ELR (cell line): Measurements from ENCODE around the gene RAB43.

Experiments
- DNase-seq: peaks from one replicate; pipeline ENCODE4 v3.0.0-alpha.2; 2015; ENCODE audit warnings: low read depth

Gene RAB43

DNA sequence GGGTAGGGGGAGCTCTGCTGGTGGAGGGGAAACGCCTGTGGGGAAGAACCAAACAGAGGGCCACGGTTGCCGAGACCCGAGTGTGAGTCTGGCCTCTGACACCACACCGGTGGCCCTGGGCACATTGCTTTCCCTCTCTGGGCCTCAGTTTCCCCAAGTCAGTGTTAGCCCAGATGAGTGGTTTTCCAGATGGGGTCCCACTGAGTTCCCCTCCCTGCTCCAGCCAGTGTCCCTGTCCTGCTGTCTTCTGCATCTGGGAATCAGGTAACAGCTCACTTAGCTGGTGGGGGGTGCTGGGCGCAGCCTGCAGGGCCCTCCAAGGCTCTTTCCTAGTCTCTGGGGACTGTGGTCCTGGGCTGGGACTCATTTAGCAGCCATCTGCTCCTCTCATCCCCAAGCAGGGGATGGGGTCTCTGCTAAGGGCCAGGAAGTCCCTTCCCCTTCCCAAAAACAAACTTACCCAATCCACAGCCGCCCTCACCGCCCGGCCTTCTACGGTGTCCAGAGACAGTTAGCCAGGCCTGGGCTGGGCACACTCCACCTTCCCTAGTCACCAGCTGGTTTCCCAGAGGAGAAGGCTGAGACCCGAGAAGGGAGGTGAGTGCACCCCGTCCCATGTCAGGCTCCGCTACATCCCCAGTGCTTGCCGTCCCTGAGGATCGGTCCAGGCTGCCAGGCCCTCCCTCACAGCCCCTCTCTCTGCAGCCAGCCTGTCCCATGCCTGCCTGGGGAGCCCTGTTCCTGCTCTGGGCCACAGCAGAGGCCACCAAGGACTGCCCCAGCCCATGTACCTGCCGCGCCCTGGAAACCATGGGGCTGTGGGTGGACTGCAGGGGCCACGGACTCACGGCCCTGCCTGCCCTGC, 60.3 kb downstream of the RAB43 start:
- no peak for DNase-seq

DNA sequence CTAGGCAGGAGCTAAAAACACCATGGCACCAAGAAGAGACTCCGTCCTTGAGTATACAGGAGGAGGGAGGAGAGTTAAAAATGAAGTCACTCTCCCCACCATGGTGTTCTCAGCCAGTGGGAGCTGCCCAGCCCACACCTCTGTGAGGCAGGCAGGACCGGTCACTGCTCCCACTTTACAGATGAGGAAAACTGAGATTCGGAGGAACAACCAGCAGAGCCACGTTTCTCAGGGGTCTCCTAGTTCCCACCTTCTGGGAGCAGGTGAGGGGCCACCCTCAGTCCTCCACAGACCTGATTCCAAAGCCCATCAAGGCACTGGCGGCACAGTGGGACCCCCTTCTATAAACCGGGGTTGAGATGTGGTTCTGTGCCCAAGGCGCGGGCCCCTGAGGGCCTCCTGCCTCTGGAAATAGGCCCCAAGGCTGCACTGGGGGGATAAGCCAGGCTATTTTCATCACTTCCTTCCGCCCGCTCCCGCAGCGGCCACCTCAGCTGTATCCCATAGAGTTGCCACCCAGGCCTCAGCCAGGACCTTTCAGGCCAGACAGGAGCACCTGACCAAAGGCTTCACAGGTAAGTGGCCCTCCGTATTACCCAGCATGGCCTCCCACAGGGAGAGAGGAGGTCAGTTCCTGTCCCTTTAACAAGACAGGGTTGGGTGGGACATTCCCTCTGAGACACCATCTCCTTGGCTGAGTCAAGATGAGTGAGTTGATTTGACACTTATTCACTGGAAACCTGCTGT, 61.2 kb downstream of the RAB43 start, which contains the start of gene GP9:
GP9 (plus strand) TSS at position 504 of the 747 bp plus-strand sequence. CDS start 961 bp downstream, outside the sequence.
- DNase-seq, result no peak

DNA sequence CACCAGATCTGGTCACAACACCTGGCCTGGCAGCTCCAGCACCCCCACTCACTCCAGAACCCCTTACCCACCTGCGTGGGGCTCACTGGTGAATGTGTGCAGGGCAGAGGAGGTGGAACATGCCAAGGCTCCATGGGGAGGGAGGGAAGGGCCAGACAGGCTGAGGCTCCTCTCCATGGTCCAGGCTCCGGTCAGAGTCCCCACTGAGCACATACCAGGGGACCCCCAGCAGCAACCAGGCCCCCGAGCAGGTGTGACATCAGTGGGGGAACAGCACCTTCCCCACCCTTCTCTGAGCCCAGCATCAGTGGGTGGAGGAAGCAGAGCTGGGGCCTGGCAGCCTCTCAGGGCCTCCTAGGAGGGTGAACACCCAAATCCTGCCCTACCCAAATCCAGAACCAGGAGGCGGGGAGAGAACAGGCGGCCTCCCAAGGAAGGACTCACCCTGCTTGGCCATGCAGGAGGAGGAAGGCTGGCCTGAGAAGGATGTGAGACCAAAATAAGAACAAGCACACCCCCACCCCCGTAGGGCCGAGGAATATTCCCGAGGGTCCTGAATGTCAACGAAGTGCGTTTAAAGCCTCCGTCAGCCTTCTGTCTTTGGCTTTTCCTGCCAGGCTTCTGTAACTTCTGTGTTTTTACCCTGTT, 62.2 kb downstream of the RAB43 start:
- DNase-seq, result no peak

DNA sequence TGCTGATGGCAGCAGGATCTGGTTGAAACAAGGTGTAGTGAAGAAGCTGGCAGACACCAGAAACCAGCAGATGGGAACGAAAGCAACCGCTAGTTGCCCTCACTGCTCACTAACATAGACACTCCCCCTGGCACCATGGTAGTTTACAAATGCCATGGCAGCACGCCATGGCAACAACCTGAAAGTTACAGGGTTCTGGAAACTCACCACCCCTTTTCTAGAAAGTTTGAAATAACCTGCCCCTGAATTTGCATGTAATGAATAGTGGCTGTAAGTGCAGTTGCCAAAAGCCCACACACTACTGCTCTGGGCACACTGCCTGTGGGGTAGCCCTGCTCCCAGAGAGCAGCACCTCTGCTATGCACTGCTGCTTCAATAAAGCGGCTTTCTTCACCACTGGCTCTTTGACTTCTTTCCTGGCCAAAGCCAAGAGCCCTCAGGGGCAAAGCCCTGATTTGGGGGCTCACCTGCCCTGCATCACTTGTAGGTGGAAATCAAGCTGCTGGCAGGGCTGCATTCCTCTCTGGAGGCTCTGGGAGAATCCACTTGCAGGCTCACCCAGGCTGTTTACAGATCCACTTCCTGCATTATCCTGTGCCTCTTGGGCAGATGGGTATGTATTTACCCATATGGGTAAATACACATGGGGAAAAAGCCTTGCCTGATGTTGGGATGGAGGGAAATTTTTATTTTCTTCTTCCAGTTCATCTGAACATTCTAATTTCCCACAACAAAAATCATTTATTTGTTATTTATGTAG, 63.0 kb downstream of the RAB43 start:
- DNase-seq, result no peak

DNA sequence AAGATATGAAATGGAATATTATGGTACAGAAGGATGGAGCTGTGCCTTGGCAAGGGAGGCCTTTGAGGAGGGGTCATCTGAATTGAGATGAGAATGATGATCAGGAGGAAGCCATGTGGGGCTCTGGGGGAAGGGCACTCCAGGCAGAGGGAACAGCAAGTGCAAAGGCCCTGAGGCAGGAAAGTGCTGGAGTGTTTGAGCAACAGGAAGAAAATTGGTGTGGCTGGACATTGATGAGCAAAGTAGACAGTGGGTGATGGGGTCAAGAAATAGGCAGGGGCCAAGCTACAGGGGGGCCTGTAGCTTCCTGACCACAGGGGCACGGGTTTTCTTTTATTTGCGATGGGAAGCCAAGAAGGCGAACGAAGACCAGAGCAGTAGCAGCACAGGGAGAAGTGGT, 64.4 kb downstream of the RAB43 start:
- DNase-seq, result no peak

DNA sequence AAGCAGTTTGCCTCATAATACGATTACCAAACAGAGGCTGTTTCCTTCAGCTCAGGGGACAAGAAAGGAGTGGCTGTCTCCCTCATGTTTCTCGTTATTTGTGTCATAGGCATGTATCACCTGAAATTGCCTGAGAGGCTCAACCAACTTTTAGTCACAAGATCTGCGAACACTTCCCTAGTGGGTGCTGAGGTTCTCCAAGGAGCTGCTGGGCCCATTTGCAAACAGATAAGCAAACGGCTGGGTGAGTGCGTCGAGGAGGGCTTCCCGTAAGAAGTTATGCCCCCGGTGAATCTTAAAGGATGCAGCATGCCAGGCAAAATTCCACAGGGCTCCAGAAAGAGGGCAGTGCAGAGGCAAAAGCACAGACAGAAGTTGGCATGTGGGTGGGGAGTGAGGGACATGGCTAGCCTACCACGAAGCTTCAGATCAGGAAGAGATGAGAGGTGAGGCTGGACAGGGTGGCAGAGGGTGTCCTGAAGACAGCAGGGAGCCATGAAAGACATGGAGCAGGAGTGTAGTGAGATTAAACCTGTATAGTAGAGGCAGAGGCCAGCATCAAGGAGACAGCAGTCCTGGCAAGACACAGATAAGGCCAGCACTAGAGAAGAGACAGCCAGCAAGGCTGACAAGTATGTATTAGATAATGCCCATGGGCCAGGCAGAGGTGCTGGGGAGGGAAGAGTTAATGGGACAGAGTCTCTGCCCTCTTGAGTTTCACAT, 65.0 kb downstream of the RAB43 start:
- no peak for DNase-seq

DNA sequence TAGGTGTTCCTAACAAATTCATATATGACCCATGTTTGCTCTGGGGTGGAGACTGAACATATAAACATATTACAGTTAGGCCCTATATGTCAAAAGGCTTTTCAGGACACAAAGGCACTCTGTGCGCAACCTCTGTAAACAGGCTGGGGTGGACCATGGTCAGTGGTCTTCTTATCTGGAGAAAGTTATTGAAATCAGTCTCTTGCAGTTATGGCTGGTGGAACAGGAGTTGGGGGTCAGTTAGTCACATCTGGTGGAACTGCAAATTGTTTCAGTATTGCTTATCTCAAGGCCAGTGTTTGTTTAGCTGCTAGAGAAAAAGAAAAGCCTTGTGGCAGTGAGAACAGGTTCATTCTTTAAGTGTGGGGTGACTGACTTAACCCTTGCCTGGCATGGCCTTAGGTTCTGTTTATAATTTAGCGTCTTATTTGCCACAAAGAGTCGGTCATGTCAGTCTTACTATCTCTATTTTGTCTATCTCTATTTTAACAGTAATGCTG, 66.9 kb downstream of the RAB43 start:
- no peak for DNase-seq

DNA sequence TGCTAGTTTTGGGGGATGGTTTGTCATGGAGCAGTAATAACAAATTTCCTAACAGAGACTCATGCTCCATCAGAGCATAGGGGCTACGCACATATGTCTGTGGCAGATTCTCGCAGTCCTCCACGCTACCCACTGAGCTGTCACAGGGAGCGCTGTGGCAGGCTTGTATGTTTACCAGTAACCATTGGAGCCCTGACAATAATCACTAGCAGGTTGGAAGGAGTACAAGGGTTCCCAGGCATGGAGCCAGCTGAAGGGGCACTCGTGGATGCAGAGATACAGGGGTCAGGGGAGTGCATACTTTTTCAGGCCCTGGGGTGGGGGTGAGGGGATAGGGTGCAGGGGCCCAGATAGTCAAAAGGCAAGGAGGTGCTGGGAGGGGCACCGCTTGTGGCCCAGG, 68.9 kb downstream of the RAB43 start:
- no peak for DNase-seq

DNA sequence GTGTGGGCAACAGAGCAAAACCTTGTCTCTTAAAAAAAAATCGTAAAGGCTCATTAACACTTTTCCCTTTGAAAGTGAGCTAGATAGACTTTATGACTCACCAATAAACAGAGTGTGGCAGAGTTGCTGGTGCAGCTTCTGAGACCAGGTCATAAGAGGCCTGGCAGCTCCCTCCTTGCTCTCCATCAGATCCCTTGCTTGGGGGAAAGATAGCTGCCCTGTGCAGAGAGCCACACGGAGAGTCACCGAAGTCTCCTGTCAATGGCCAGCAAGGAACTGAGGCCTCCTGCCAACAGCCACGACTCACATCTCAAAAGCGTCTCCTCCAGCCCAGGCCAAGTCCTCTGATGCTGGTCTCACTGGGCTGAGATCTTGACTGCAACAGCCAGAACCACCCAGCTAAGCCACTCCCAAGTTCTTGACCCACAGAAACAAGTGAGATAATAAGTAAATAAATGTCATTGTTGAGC, 69.7 kb downstream of the RAB43 start:
- peak; percentile 16 for DNase-seq

DNA sequence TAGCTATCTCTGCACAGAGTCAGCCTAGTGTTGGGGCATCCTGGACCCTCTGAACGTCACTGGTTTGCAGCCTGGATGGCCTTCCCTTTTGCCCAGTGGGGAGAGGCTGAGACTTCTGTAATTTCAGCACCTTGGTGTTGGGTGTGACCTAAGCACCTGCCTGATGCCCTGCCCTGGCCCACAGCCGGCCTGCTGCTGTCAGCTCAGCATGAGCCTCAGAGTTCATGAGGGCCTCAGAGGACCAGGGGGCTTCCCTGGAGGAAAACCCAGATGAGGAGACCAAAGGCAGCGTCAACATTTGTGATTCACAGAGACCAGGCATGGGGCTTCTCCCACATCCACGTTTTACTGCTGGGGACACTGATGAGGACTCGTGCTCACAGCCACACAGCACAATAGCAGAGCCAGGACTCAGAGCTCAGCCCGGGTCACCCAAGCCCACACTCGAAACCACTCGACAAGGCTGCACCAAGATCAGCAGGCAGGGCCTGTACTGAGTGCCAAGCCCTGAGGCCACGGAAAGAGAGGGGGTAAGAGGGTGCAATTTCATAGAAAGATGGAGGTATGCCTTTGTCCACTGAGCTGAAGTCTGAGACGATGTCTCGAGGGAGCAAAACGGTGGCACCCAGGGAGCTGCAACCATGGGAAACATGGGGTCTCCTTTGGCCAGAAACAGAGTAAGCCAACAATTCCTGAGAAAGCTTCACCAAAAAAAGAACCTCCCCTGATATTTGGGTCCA, 70.9 kb downstream of the RAB43 start:
- no peak for DNase-seq

DNA sequence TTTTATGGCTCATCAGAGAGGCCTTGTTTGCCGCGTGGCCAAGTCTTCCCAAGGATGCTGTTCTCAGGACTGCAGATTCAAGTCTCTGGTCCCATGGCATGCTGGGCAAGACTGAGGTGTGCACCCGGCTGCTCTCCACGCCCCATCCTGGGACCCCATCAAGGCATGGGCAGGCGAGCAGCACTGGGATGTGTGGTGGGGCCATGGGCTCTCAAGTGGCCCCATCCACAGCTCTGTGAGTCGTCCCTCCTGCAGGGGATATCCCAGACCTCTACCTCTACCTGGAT, 74.1 kb downstream of the RAB43 start:
- DNase-seq, result no peak

DNA sequence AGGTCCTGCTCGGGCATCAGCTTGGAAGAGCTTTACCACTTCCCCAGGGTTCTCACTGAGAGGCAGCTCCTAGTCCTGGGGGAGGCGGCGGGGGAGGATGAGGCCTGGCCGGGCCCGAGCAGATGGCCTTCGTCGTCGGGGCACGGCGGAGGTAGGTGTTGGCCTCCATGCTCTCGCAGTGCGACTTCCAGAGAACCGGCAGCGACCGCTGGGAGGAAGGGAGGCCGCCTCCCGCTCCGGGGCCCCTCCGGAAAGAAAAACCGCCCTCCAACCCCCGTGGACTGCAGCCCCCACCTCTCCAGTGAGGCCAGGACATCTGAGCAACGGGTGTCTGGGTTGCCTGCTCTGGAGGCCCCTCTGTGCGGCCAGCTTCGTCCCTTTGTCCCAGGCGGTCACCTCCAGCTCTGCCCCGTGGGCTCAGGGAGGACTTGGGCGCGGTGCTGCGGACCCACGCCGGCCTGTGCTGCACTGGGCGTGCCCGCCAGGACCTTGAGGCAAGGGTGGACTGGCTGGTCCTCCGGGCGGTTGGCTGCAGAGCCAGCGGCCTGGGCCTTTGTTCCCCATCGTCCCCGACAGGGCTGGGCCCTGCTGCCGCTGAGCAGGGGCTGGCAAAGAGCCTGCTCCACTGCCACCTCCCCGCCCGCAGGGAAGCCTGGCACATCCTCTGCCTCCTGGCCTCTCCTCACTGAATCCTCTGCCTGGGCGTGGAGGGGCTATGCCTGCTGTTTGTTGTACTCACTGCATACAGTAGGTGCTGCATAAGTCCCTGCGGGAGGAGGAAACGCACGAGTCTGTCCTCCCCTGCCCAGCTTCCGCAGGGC, 74.7 kb downstream of the RAB43 start:
- DNase-seq, result no peak

DNA sequence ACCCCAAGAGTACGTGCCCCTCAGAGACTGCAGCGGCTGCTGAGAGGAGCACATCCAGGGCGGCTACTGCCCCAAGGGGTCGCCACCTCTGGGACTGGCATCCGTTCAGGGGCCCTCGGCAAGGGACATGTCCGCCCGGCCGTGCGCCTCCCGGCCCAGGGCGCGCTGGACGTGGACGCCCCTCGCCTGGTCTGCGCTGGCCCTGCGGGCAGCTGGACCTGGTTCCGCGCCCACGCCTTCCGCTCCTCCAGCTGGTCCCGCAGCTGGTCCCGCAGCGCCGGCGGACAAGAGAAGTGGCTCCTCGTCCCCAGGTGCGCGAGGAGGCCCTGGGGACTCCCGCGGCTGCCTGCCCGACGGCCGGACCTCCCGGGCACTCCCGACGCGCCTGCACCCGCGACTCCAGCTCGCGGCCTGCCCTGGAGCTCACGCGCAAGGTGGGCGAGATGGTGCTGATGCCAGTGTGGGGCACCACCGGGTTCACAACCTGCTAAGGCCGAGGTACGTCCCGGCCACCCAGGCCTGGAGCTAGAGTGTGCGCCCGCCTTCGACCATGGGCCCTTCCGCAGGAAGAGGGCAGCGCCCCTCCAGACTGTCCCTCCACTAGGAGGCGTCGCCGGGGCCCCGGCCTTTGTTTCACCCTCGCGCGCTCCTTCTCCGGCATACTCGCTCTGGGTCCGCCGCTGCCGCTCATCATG, 75.4 kb downstream of the RAB43 start:
- no peak for DNase-seq

DNA sequence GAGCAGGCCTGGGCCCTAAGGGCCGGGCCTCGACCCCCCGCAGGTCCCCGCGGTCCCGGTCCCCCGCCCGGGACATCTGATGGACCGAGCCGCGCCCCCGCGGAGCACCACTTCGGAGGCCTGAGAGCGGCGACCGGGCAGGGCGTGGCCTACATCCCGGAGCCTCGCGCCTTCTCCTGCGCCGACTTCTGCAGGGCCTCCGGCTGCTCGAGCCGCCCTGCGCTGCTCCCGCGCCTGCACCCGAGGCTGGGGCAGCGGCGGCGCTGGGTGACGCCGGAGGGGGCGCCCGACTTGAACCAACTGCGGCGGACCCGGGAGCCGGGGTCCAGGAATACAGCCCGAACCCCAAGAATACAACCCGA, 75.9 kb downstream of the RAB43 start:
- DNase-seq, result no peak

DNA sequence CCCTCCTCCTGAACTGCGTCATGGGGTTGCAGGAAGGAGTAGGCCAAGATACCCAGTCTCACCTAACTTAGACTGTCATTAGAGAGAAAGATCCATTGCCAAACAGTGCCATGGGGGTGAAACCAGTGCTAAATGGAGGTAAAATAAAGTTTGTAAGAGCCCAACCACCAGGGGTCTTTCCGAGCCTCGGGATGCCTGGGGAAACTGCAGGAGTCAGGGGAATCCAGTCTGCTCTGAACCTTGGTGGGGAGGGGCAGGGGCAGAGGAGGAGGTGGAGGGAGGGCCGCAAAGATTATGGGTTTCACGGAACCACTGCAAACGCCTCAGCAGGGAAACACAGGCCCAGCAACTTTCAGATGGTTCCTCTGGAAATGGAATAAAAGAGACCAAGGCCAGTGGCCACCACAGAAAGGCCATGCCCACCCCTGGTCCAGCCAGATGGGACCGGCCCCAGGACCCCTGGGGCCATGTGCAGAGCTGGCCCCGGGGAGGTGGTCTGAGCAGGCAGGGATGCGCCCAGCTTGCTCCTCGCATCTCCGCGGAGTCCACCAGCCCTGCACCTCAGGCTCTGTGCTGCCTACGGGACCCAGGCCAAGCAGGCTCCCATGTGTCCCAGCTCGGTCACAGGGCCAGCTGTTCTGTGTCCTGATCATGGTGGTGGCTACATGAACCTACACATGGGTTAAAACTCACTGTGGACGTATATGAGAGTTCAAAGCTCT, 80.9 kb downstream of the RAB43 start:
- no peak for DNase-seq

DNA sequence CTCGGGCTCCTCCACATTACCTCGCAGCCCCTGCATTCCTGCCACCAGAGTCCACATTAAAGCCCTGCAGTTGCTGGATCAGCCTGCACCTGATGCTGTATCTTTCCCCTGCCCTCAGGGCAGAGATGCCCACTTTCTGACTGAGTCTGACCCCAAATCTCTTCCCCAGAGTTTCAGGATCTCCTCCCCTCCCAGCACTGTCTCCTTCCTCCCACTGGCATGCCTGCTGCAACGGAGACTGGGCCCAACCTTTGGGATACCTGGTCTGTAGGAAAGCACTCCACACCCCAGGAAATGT, 81.6 kb downstream of the RAB43 start:
- DNase-seq, result no peak

DNA sequence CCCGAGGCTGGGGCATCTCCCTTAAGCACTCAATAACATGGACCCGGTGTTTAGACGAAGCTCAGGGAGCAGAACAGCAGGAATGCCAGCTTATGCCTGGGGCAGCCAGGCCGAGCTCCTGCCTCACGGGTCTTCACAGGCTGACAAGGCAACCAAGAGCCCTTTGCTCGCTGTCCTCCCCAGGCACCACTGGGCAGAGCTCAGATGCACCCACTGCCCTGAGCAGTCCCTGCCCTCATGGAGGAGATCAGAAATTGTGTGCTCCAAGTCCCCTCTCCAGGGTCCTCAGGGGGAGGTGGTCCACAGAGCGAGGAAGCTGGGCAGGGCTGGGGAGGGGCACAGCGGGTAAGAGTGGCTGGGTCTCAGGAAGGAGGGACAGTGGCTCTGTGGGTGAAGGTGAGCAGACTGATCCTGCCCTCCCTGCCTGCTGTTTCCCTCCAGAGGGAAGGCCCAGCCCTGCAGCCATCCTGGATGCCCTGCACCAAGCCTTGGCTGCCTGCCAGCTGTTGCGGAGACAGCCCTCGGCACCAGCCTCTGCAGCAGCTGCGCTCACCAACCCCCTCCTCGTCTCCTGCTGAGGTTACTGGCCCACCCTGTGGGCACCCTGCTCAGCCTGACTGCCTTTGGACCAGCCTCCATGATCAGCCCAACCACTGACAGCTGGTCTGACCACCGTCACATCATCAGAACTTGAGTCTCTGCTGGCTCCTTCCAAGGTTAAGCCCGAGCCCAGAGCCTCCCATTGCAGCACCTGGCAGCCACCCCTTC, 82.1 kb downstream of the RAB43 start:
- DNase-seq, result no peak
